ENCODE data around the gene NFX1. TPM values are rescaled to one million over a fixed set of nuclear protein-coding genes. Genes with fewer than 3 reads are reported as not detected.
"Not testable (repeated sequence)": the region's sequence is repeated elsewhere in the genome, so short reads cannot be mapped to it uniquely, and the experiment has no call there.

NFX1 gene
- total RNA-seq, 2 donors from 2014 or later = 23.7 to 29.1 TPM

DNA sequence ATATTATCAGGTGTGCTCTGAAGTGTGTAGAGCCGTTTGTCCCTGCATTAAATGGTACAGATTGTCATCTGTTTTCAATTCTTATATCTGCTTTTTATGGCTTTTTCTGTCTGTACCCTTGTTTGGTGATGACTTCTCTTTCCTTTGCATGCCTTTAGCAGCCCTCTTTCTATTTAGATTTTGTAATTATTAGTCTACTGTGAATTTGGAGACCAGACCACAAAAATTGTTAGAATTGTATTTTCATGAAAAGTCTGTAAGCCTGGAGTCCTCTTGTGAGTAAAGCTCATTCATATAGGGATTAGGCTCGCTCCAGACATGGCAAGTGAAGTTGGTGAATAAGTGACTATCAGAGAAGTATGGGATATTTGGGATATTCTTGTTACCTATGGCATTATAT, 41.7 kb downstream of the NFX1 start:
- no peak for DNase-seq (ENCODE audit: low spot score)
- TF ChIP-seq, protein P1, sequence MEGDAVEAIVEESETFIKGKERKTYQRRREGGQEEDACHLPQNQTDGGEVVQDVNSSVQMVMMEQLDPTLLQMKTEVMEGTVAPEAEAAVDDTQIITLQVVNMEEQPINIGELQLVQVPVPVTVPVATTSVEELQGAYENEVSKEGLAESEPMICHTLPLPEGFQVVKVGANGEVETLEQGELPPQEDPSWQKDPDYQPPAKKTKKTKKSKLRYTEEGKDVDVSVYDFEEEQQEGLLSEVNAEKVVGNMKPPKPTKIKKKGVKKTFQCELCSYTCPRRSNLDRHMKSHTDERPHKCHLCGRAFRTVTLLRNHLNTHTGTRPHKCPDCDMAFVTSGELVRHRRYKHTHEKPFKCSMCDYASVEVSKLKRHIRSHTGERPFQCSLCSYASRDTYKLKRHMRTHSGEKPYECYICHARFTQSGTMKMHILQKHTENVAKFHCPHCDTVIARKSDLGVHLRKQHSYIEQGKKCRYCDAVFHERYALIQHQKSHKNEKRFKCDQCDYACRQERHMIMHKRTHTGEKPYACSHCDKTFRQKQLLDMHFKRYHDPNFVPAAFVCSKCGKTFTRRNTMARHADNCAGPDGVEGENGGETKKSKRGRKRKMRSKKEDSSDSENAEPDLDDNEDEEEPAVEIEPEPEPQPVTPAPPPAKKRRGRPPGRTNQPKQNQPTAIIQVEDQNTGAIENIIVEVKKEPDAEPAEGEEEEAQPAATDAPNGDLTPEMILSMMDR (IDR thresholded peaks at IDR 0.05) = no peak
- H3K9me3 ChIP-seq = no peaks in the 10 kb centered on the region
- no peaks in the 10 kb centered on the region for H3K27me3 ChIP-seq
- H3K4me1 ChIP-seq = peaks cover 0 to 19% of the 10 kb centered on the region in 2 donors
- H3K27ac ChIP-seq = no peak overlapping the region
- peaks cover 70% of the 10 kb centered on the region for H3K36me3 ChIP-seq
- H3K4me3 ChIP-seq = no peak overlapping the region

DNA sequence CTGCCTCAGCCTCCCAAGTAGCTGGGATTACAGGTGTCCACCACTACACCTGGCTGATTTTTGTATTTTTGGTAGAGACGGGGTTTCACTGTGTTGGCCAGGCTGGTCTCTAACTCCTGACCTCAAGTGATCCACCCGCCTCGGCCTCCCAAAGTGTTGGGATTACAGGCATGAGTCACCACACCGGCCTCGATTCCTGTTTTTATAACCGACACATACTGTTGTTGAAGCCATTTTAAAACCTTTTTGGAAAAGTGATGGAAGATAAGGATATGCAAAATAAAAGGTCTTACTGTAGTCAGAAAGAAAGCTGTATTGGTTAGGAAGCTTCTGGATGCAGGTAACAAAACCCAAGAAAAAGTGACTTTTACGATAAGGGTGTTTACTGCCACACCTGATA, 42.6 kb downstream of the NFX1 start:
- Histone ChIP-seq H3K27ac (peak overlapping the region in 1 of 2 donors; percentile 22), H3K36me3 (peaks cover 71% of the 10 kb centered on the region), H3K4me1 (peaks cover 0 to 19% of the 10 kb centered on the region in 2 donors)
- not testable (repeated sequence) for H3K27me3 ChIP-seq; H3K4me3 ChIP-seq; H3K9me3 ChIP-seq; DNase-seq (ENCODE audit: low spot score)

DNA sequence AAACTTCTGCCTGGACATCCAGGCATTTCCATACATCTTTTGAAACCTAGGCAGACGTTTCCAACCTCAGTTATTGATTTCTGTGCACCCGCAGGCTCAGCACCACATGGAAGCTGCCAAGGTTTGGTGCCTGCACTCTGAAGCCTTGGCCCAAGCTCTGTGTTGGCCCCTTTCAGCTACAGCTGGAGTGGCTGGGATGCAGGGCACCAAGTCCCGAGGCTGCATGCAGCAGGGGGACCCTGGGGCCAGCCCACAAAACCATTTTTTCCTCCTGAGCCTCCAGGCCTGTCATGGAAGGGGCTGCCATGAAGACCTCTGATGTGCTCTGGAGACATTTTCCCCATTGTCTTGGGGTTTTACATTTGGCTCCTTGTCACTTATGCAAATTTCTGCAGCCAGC, 49.9 kb downstream of the NFX1 start:
- H3K36me3 ChIP-seq = peaks cover 93% of the 10 kb centered on the region
- TF ChIP-seq, protein P1 (IDR thresholded peaks at IDR 0.05) = no peak
- H3K9me3 ChIP-seq = peaks cover 0 to 3% of the 10 kb centered on the region in 2 donors
- DNase-seq (ENCODE audit: low spot score) = no peak
- no peak overlapping the region for H3K27ac ChIP-seq
- no peaks in the 10 kb centered on the region for H3K27me3 ChIP-seq
- H3K4me1 ChIP-seq = no peaks in the 10 kb centered on the region
- no peak overlapping the region for H3K4me3 ChIP-seq

- TF ChIP-seq, protein P1 (IDR thresholded peaks at IDR 0.05) = no peak
- H3K27me3 ChIP-seq = no peaks in the 10 kb centered on the region
- DNase-seq (ENCODE audit: low spot score) = no peak
- no peaks in the 10 kb centered on the region for H3K4me1 ChIP-seq
- no peak overlapping the region for H3K4me3 ChIP-seq
- H3K9me3 ChIP-seq = peaks cover 0 to 3% of the 10 kb centered on the region in 2 donors
- H3K36me3 ChIP-seq = peaks cover 98% of the 10 kb centered on the region
- no peak overlapping the region for H3K27ac ChIP-seq
Observed at GRCh38 chr9:33341182-33341581, 50.9 kb downstream of the NFX1 start.

DNA sequence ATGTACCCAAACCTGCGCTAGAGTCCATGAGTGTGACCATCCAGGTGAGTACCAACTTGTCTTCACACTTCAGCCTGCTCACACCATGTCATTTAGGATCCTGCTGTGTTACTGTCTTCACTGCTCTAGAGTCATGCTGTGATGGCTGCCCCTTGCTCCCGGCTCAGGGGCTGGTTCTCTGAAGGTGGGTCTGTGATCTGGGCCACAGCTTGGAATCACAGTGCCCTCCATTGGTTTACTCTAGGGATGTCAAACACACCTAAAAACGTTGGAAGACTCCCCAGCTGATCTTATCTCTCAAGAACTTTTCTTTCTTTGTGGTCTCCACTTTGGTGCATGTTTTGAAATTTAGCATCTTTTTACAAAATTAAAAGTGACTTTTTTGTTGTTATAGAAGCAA, 53.8 kb downstream of the NFX1 start:
- H3K27me3 ChIP-seq = no peaks in the 10 kb centered on the region
- peaks cover 98% of the 10 kb centered on the region for H3K36me3 ChIP-seq
- H3K27ac ChIP-seq = no peak overlapping the region
- DNase-seq (ENCODE audit: low spot score) = no peak
- TF ChIP-seq, protein P1 (IDR thresholded peaks at IDR 0.05) = no peak
- peaks cover 0 to 3% of the 10 kb centered on the region in 2 donors for H3K9me3 ChIP-seq
- H3K4me3 ChIP-seq = no peak overlapping the region
- no peaks in the 10 kb centered on the region for H3K4me1 ChIP-seq

DNA sequence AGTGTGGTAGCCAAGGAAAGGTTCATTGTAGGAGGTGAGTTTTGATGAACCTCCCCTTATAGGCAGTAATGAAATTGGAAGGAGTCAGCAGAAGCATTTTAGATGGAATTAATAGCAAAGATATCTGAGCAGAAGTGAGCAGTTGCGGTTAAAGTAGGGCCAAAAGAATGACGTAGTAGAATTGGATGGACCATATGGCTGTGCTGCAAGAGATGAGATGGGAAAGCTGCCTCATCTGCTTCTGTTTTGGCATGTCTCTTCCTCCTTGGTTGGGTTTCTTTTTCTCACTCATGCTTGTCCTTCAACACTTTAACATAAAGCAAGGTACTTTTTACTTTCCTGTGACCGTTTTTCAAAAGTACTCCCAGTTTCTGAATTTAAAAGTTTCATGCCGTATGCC, 56.2 kb downstream of the NFX1 start:
- Histone ChIP-seq H3K4me3 (no peak overlapping the region), H3K27me3 (no peaks in the 10 kb centered on the region), H3K9me3 (no peaks in the 10 kb centered on the region), H3K4me1 (peaks cover 0 to 18% of the 10 kb centered on the region in 2 donors), H3K27ac (no peak overlapping the region), H3K36me3 (peaks cover 74% of the 10 kb centered on the region)
- TF ChIP-seq, protein P1 (IDR thresholded peaks at IDR 0.05) = no peak
- DNase-seq (ENCODE audit: low spot score) = no peak
